B cell (primary cell): Measurements from ENCODE around the gene TTLL10. TPM values are rescaled to one million over a fixed set of nuclear protein-coding genes. Genes with fewer than 3 reads are reported as not detected.

Experiments
- ATAC-seq: fragments of 200-7000 bp; cut with Tn5 transposase; one replicate; pipeline ENCODE4 v1.10.0; 2021; ENCODE audit warnings: low read depth, mild to moderate bottlenecking, moderate number of reproducible peaks, moderate library complexity
- CTCF ChIA-PET: fragments of 350-600 bp; sonication (Branson Sonifier 250); formaldehyde crosslinking; loops from one replicate; lab custom pipeline; 2021; ENCODE audit warnings: antibody characterized with exemption, inconsistent platforms; lab: Charles Lee
- POLR2A ChIA-PET: fragments of 350-600 bp; sonication (Branson Sonifier 250); formaldehyde crosslinking; loops from one replicate; lab custom pipeline; 2021; ENCODE audit warnings: antibody characterized with exemption; lab: Charles Lee
- DNase-seq: peaks from one replicate; pipeline ENCODE4 v3.0.0; 2013
- H2AFZ ChIP-seq: 2 replicates; pipeline ENCODE4 v1.6.1; 2012; ENCODE audit warnings: mild to moderate bottlenecking, low read depth, low read length; ENCODE audit not compliant: insufficient read depth, poor library complexity, severe bottlenecking
- H3K27ac ChIP-seq, 2 donors: 1 replicate in 1 of 2; 2 replicates in 1 of 2; pipeline ENCODE4 v1.5.1; 2012 to 2013; ENCODE audit warnings: low read length in 2 of 2, mild to moderate bottlenecking in 2 of 2, moderate library complexity in 1 of 2
- H3K27me3 ChIP-seq, 4 experiments: fragments of 200-600 bp in 1 of 4; sonication (generic) in 1 of 4; replicated peaks in 1 of 4; 1 replicate in 2 of 4; 2 replicates in 2 of 4; pipeline versions ENCODE4 v1.6.1 to v1.7.0; 2013 to 2016; ENCODE audit warnings: low read length in 3 of 4, mild to moderate bottlenecking in 2 of 4, mixed read lengths in 1 of 4, moderate library complexity in 1 of 4; ENCODE audit not compliant: insufficient read depth in 4 of 4, control insufficient read depth in 3 of 4; ENCODE audit errors: control extremely low read depth in 1 of 4
- H3K36me3 ChIP-seq, 2 experiments: replicated peaks in 1 of 2; 1 replicate in 1 of 2; 2 replicates in 1 of 2; pipeline versions ENCODE4 v1.6.1 to v1.7.1; 2013; ENCODE audit warnings: low read length in 1 of 2; ENCODE audit not compliant: insufficient read depth in 2 of 2, control insufficient read depth in 1 of 2; ENCODE audit errors: control extremely low read depth in 1 of 2, extremely low read depth in 1 of 2
- H3K4me1 ChIP-seq, 2 donors: fragments of 200-600 bp in 1 of 2; sonication (generic) in 1 of 2; 1 replicate in 1 of 2; 2 replicates in 1 of 2; pipeline versions ENCODE4 v1.5.1 to v1.6.1; 2013 to 2017; ENCODE audit warnings: low read length in 2 of 2; ENCODE audit not compliant: control insufficient read depth in 2 of 2, insufficient read depth in 2 of 2
- H3K4me2 ChIP-seq: replicated peaks from 2 replicates; pipeline ENCODE3; 2012; ENCODE audit warnings: mild to moderate bottlenecking, low read depth, low read length; ENCODE audit not compliant: poor library complexity, severe bottlenecking
- H3K4me3 ChIP-seq, 5 experiments: fragments of 200-600 bp in 1 of 5; sonication (generic) in 1 of 5; 1 replicate in 3 of 5; 2 replicates in 2 of 5; pipeline versions ENCODE4 v1.5.1 to v1.7.0; 2011 to 2016; ENCODE audit warnings: low read length in 4 of 5, mild to moderate bottlenecking in 4 of 5, low read depth in 2 of 5, control low read depth in 1 of 5, moderate library complexity in 1 of 5; ENCODE audit not compliant: insufficient read depth in 1 of 5; ENCODE audit errors: control extremely low read depth in 1 of 5, extremely low read depth in 1 of 5
- H3K79me2 ChIP-seq: fragments of 200-600 bp; sonication (generic); one replicate; pipeline ENCODE4 v1.6.0; 2016; ENCODE audit warnings: low read length; ENCODE audit not compliant: control insufficient read depth, insufficient read depth
- H3K9ac ChIP-seq: fragments of 200-600 bp; sonication (generic); 2 replicates; pipeline ENCODE4 v1.6.1; 2017; ENCODE audit warnings: mild to moderate bottlenecking, low read length, moderate library complexity
- H3K9me3 ChIP-seq, 3 donors: one replicate each; pipeline versions ENCODE4 v1.6.1 to v1.7.1; 2013; ENCODE audit warnings: low read length in 2 of 3; ENCODE audit not compliant: control insufficient read depth in 2 of 3, insufficient read depth in 1 of 3; ENCODE audit errors: control extremely low read depth in 1 of 3
- H4K20me1 ChIP-seq: 2 replicates; pipeline ENCODE4 v1.6.0; 2012; ENCODE audit warnings: mild to moderate bottlenecking, low read length; ENCODE audit not compliant: insufficient read depth, control insufficient read depth, poor library complexity, severe bottlenecking
- H3K27ac Mint-ChIP-seq: one replicate; pipeline ENCODE4 v1.8.0; 2021; ENCODE audit warnings: mixed read lengths
- H3K27me3 Mint-ChIP-seq: one replicate; pipeline ENCODE4 v1.8.0; 2021; ENCODE audit warnings: mixed read lengths
- H3K4me1 Mint-ChIP-seq: one replicate; pipeline ENCODE4 v1.8.0; 2021; ENCODE audit warnings: mixed read lengths
- H3K4me3 Mint-ChIP-seq: one replicate; pipeline ENCODE4 v1.8.0; 2021; ENCODE audit warnings: mixed read lengths
- H3K9me3 Mint-ChIP-seq: one replicate; pipeline ENCODE4 v1.8.0; 2022; ENCODE audit warnings: mixed read lengths; ENCODE audit not compliant: insufficient read depth
- EZH2 ChIP-seq: IDR thresholded peaks from 2 replicates; pipeline ENCODE4 v1.6.1; 2012; ENCODE audit warnings: borderline replicate concordance, low read depth, mild to moderate bottlenecking, moderate library complexity, low read length; ENCODE audit not compliant: insufficient read depth, poor library complexity, severe bottlenecking
- WGBS: methylation state at CpG from one replicate; pipeline ENCODE4 v1.1.5; 2013; ENCODE audit warnings: missing lambda C conversion rate; ENCODE audit not compliant: insufficient coverage; 5-methylcytosine and 5-hydroxymethylcytosine counted together
- intact Hi-C: fragments of 100-400 bp; cut with micrococcal nuclease; formaldehyde crosslinking; loops from one replicate; pipeline ENCODE4 v1.10.0; 2022
- polyA plus RNA-seq: library from polyadenylated mRNA; depleted of rRNA; stranded (reverse); fragments of >200 nt; gene quantifications from 2 replicates; pipeline ENCODE4 v1.2.3, GENCODE V29; 2012
- total RNA-seq, 2 donors: library from RNA; stranded (reverse); fragments of 120-200 nt in 1 of 2; gene quantifications; 1 replicate in 1 of 2; 2 replicates in 1 of 2; pipeline versions ENCODE4 v1.2.3 to v1.2.4, GENCODE V29; 2013 to 2022
- TF ChIP-seq, protein P1 (sequence below): fragments of 200-600 bp; IDR thresholded peaks from one replicate; pipeline ENCODE4 v1.8.0; 2022; ENCODE audit warnings: antibody characterized with exemption, mild to moderate bottlenecking

TTLL10 gene
- total and polyA plus RNA-seq, 2 donors (not counting 1 experiment from before 2014, with no cell fraction given), result 0.37 to 0.45 TPM

DNA sequence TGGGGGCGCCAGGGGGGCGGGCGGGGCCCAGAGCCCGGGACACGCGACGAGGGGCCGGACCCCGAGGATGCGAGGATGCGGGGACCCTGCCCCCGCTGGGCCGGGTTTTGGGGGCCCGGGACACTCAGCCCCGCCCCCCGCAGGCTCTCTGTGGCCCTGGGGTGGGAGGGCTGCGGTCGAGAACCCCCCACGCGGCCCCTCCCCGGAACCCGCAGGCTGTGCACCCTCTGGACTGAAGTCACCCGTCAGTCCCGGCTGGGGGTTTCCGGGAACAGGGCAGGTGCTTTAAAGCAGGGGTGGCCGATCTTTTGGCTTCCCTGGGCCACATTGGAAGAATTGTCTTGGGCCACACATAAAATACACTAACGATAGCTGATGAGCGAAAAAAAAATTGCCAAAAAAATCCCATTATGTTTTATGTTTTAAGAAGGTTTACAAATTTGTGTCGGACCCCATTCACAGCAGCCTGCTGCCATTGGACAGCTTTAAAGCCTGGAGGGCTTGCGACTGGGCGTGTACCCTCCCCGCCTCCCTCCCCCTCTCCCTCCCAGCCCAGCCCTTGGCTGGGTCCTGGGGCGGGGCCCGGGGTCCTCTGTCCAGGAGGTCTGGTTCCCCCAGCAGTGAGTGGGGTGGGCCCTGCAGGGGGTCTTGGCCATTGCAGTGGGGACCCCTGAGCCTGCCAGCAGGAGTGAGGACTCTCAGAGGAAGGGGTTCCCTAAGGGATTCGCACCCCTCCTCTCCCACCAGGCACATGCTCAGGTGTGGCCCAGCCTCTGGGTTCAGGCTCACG is 36.2 kb upstream of the TTLL10 start:
- peaks cover 37% of the 10 kb centered on the region for H3K4me1 Mint-ChIP-seq
- peak overlapping the region; percentile 92 to 94 for H3K27ac ChIP-seq

More for the DNA sequence above, 36.2 kb upstream of the TTLL10 start:
- Histone ChIP-seq H3K4me2 (peak overlapping the region; percentile 92), H4K20me1 (no peaks in the 10 kb centered on the region), H3K4me1 (peaks cover 32 to 56% of the 10 kb centered on the region in 2 donors), H3K9me3 (peaks cover 0 to 22% (median 0%) of the 10 kb centered on the region in 3 donors), H3K4me3 (peak overlapping the region in 4 of 5 experiments; percentile 44 to 60 (median 54)), H2AFZ (no peak overlapping the region), H3K27me3 (no peaks in the 10 kb centered on the region), H3K36me3 (no peaks in the 10 kb centered on the region), H3K9ac (peak overlapping the region; percentile 63), H3K79me2 (no peaks in the 10 kb centered on the region)
- H3K27ac Mint-ChIP-seq, result peak overlapping the region; percentile 92
- H3K27me3 Mint-ChIP-seq, result no peaks in the 10 kb centered on the region
- H3K4me3 Mint-ChIP-seq, result peak overlapping the region; percentile 82
- DNase-seq (peak; percentile 94), ATAC-seq (peak; percentile 73)
- peaks cover 3% of the 10 kb centered on the region for H3K9me3 Mint-ChIP-seq
- WGBS, result 5% methylated on average over 27 of the region's 36 CpGs
- ChIA-PET POLR2A (interaction anchor here (0.6 to 3.4 kb wide), 16 partner anchors 11 to 438 kb away, joined by 3 to 27 read pairs (median 5); partner anchors contain the start of gene TTLL10), CTCF (interaction anchor here (1.1 to 3.5 kb wide), 4 partner anchors 15 to 113 kb away, joined by 3 to 34 read pairs (median 5); no protein-coding TSS in a partner anchor)
- intact Hi-C loops, result loop anchor here (1.0 to 2.0 kb wide), 3 partner anchors 35 to 104 kb away; partner anchors contain the start of gene TTLL10
- TF ChIP-seq, protein P1, sequence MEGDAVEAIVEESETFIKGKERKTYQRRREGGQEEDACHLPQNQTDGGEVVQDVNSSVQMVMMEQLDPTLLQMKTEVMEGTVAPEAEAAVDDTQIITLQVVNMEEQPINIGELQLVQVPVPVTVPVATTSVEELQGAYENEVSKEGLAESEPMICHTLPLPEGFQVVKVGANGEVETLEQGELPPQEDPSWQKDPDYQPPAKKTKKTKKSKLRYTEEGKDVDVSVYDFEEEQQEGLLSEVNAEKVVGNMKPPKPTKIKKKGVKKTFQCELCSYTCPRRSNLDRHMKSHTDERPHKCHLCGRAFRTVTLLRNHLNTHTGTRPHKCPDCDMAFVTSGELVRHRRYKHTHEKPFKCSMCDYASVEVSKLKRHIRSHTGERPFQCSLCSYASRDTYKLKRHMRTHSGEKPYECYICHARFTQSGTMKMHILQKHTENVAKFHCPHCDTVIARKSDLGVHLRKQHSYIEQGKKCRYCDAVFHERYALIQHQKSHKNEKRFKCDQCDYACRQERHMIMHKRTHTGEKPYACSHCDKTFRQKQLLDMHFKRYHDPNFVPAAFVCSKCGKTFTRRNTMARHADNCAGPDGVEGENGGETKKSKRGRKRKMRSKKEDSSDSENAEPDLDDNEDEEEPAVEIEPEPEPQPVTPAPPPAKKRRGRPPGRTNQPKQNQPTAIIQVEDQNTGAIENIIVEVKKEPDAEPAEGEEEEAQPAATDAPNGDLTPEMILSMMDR, result no peak
- TF ChIP-seq EZH2, result no peak
